Keratinocyte (primary cell): ENCODE data around the gene TPT1.
"Not testable (repeated sequence)": the region's sequence is repeated elsewhere in the genome, so short reads cannot be mapped to it uniquely, and the experiment has no call there.

ENCODE experiments used
- CTCF ChIP-seq, 3 experiments: IDR thresholded peaks in 1 of 3; conservative IDR thresholded peaks in 1 of 3; optimal IDR thresholded peaks in 1 of 3; 2 replicates in 2 of 3; 3 replicates in 1 of 3; pipeline versions ENCODE3 to v1.5.1; 2011; ENCODE audit warnings: low read length in 3 of 3, mild to moderate bottlenecking in 3 of 3, moderate library complexity in 2 of 3, control low read depth in 1 of 3, inconsistent platforms in 1 of 3; ENCODE audit not compliant: insufficient read depth in 2 of 3; ENCODE audit errors: extremely low read depth in 1 of 3
- EZH2 ChIP-seq: IDR thresholded peaks from one replicate; pipeline ENCODE4 v1.6.1; 2012; ENCODE audit warnings: inconsistent platforms, mild to moderate bottlenecking, low read length, moderate library complexity

GRCh38 chr13:45298550-45298949, 42.4 kb downstream of the TPT1 start:
- not testable (repeated sequence) for TF ChIP-seq CTCF (optimal IDR thresholded peaks at IDR 0.05 in 1 of 3, IDR thresholded peaks at IDR 0.05 in 1 of 3, conservative IDR thresholded peaks at IDR 0.05 in 1 of 3; ENCODE audit: extremely low read depth in 1 of 3, insufficient read depth in 2 of 3, low read length in 3 of 3); EZH2
